GM12865 (cell line): Measurements from ENCODE around the gene SHPK.
"Not testable (repeated sequence)": the region's sequence is repeated elsewhere in the genome, so short reads cannot be mapped to it uniquely, and the experiment has no call there.

Experiments used
- DNase-seq: peaks from one replicate; pipeline ENCODE4 v3.0.0; 2010; ENCODE audit warnings: low read depth
- H3K4me3 ChIP-seq: 2 replicates; pipeline ENCODE4 v1.5.1; 2011; ENCODE audit warnings: mild to moderate bottlenecking, low read depth, low read length, control low read depth
- CTCF ChIP-seq: IDR thresholded peaks from 2 replicates; pipeline ENCODE4 v1.5.1; 2011; ENCODE audit warnings: low read length, control low read depth, low read depth, inconsistent platforms; ENCODE audit not compliant: insufficient read depth; ENCODE audit errors: missing control alignments

Gene SHPK

GRCh38 chr17:3569534-3570137, 66.4 kb downstream of the SHPK start:
- no peak for DNase-seq
- no peak for TF ChIP-seq CTCF
- no peak overlapping the region for H3K4me3 ChIP-seq

GRCh38 chr17:3566551-3566950, 69.5 kb downstream of the SHPK start:
- DNase-seq = no peak
- H3K4me3 ChIP-seq = no peak overlapping the region
- TF ChIP-seq CTCF = no peak

- TF ChIP-seq CTCF = no peak
- H3K4me3 ChIP-seq = no peak overlapping the region
- no peak for DNase-seq
Measured at GRCh38 chr17:3565143-3565542, 70.9 kb downstream of the SHPK start.

- H3K4me3 ChIP-seq, DNase-seq: not testable (repeated sequence)
Measured at GRCh38 chr17:3564241-3564640, 71.8 kb downstream of the SHPK start.

- TF ChIP-seq CTCF = no peak
- no peak for DNase-seq
- peak overlapping the region; percentile 40 for H3K4me3 ChIP-seq
Measured at GRCh38 chr17:3559270-3559645, 76.8 kb downstream of the SHPK start.

GRCh38 chr17:3558603-3559269, 77.3 kb downstream of the SHPK start:
- DNase-seq = peak; percentile 97
- TF ChIP-seq CTCF = no peak

More at GRCh38 chr17:3558603-3559269, 77.3 kb downstream of the SHPK start:
- H3K4me3 ChIP-seq = peak overlapping the region; percentile 40
